GM23338 (cell line): Measurements from ENCODE around the gene FAM25G. TPM values are rescaled to one million over a fixed set of nuclear protein-coding genes. Genes with fewer than 3 reads are reported as not detected.

ENCODE experiments used
- ATAC-seq: fragments of 200-7000 bp; cut with Tn5 transposase; 3 replicates; pipeline ENCODE4 v1.9.1; 2020
- DNase-seq: peaks from one replicate; pipeline ENCODE4 v3.0.0-alpha.2; 2015; ENCODE audit warnings: low spot score
- H2AFZ ChIP-seq: fragments of 200-600 bp; sonication (generic); 2 replicates; pipeline ENCODE4 v1.8.0; 2016; ENCODE audit warnings: antibody characterized with exemption, mild to moderate bottlenecking, moderate library complexity
- H3F3A ChIP-seq: fragments of 200-600 bp; sonication (generic); replicated peaks from 2 replicates; pipeline ENCODE4 v1.8.0; 2017; ENCODE audit warnings: antibody characterized with exemption, mixed run types, low read depth
- H3K27ac ChIP-seq: fragments of 200-600 bp; sonication (generic); 2 replicates; pipeline ENCODE4 v1.6.1; 2016; ENCODE audit warnings: low read depth
- H3K27me3 ChIP-seq: fragments of 200-600 bp; sonication (generic); 2 replicates; pipeline ENCODE4 v1.8.0; 2016; ENCODE audit warnings: mild to moderate bottlenecking, mixed run types, moderate library complexity; ENCODE audit not compliant: insufficient read depth
- H3K36me3 ChIP-seq: fragments of 200-600 bp; sonication (generic); 2 replicates; pipeline ENCODE4 v1.8.0; 2016; ENCODE audit warnings: mild to moderate bottlenecking; ENCODE audit not compliant: insufficient read depth
- H3K4me1 ChIP-seq: fragments of 200-600 bp; sonication (generic); 2 replicates; pipeline ENCODE4 v1.8.0; 2016; ENCODE audit warnings: mild to moderate bottlenecking, moderate library complexity; ENCODE audit not compliant: insufficient read depth
- H3K4me2 ChIP-seq: fragments of 200-600 bp; sonication (generic); 2 replicates; pipeline ENCODE4 v1.7.1; 2017; ENCODE audit warnings: mixed run types
- H3K4me3 ChIP-seq: fragments of 200-600 bp; sonication (generic); 2 replicates; pipeline ENCODE4 v1.6.1; 2016; ENCODE audit warnings: mixed run types
- H3K79me2 ChIP-seq: fragments of 200-600 bp; sonication (generic); replicated peaks from 2 replicates; pipeline ENCODE4 v1.8.0; 2017; ENCODE audit warnings: mild to moderate bottlenecking; ENCODE audit not compliant: insufficient read depth
- H3K9me2 ChIP-seq: fragments of 200-600 bp; sonication (generic); 2 replicates; pipeline ENCODE4 v1.8.0; 2017; ENCODE audit not compliant: insufficient read depth
- H4K20me1 ChIP-seq: fragments of 200-600 bp; sonication (generic); replicated peaks from 2 replicates; pipeline ENCODE4 v1.8.0; 2017; ENCODE audit warnings: mild to moderate bottlenecking; ENCODE audit not compliant: insufficient read depth
- H3K27ac Mint-ChIP-seq: 2 replicates; pipeline ENCODE4 v1.8.0; 2020; ENCODE audit warnings: inconsistent platforms, mild to moderate bottlenecking, moderate library complexity, mixed read lengths
- H3K27me3 Mint-ChIP-seq: 3 replicates; pipeline ENCODE4 v1.8.0; 2022; ENCODE audit warnings: low read depth, mild to moderate bottlenecking, moderate library complexity, mixed read lengths, inconsistent platforms; ENCODE audit not compliant: insufficient read depth, poor library complexity
- H3K36me3 Mint-ChIP-seq: 3 replicates; pipeline ENCODE4 v1.8.0; 2021; ENCODE audit warnings: low read depth, mild to moderate bottlenecking, inconsistent platforms, moderate library complexity, mixed read lengths
- H3K4me1 Mint-ChIP-seq: 3 replicates; pipeline ENCODE4 v1.8.0; 2020; ENCODE audit warnings: mild to moderate bottlenecking, inconsistent platforms, mixed read lengths
- H3K4me3 Mint-ChIP-seq: 3 replicates; pipeline ENCODE4 v1.8.0; 2021; ENCODE audit warnings: moderate library complexity, mild to moderate bottlenecking, inconsistent platforms, mixed read lengths
- H3K9me3 Mint-ChIP-seq: 3 replicates; pipeline ENCODE4 v1.8.0; 2020; ENCODE audit warnings: moderate library complexity, mild to moderate bottlenecking, inconsistent platforms, mixed read lengths
- CREB1 ChIP-seq: fragments of 250-450 bp; sonication (Bioruptor Pico); IDR thresholded peaks from 2 replicates; pipeline ENCODE4 v1.5.0; 2020; ENCODE audit warnings: low read depth, mild to moderate bottlenecking, moderate library complexity
- CTCF ChIP-seq, 2 experiments: fragments of 200-600 bp in 1 of 2; sonication (generic) in 1 of 2; conservative IDR thresholded peaks; 2 replicates each; pipeline versions ENCODE4 v1.5.1 to v1.6.1; 2016 to 2017; ENCODE audit warnings: antibody characterized with exemption in 2 of 2, low read depth in 2 of 2, mild to moderate bottlenecking in 2 of 2, moderate library complexity in 1 of 2
- EZH2 ChIP-seq: fragments of 200-600 bp; sonication (generic); IDR thresholded peaks from one replicate; pipeline ENCODE4 v1.8.0; 2017; ENCODE audit warnings: antibody characterized with exemption, mild to moderate bottlenecking, low read depth; ENCODE audit not compliant: unreplicated experiment
- EZH2phosphoT487 ChIP-seq: fragments of 200-600 bp; sonication (generic); IDR thresholded peaks from one replicate; pipeline ENCODE4 v1.8.1; 2018; ENCODE audit warnings: antibody characterized with exemption; ENCODE audit not compliant: unreplicated experiment
- JUNB ChIP-seq: IDR thresholded peaks from one replicate; pipeline ENCODE4 v1.6.1; 2016; ENCODE audit warnings: antibody characterized with exemption; ENCODE audit not compliant: unreplicated experiment
- NANOG ChIP-seq: IDR thresholded peaks from 2 replicates; pipeline ENCODE4 v1.6.1; 2016; ENCODE audit warnings: antibody characterized with exemption, borderline replicate concordance
- POLR2AphosphoS5 ChIP-seq: IDR thresholded peaks from 2 replicates; pipeline ENCODE4 v1.6.1; 2016; ENCODE audit warnings: antibody characterized with exemption, low read depth
- REST ChIP-seq: IDR thresholded peaks from one replicate; pipeline ENCODE4 v1.6.1; 2018; ENCODE audit warnings: antibody characterized with exemption; ENCODE audit not compliant: unreplicated experiment
- STAT1 ChIP-seq: IDR thresholded peaks from one replicate; pipeline ENCODE4 v1.6.1; 2016; ENCODE audit warnings: antibody characterized with exemption; ENCODE audit not compliant: unreplicated experiment
- ZNF114 ChIP-seq: fragments of 250-450 bp; sonication (Bioruptor Pico); IDR thresholded peaks from 2 replicates; pipeline ENCODE4 v1.5.0; 2020; ENCODE audit warnings: mild to moderate bottlenecking, moderate library complexity
- ZNF331 ChIP-seq: fragments of 250-450 bp; sonication (Bioruptor Pico); IDR thresholded peaks from 2 replicates; pipeline ENCODE4 v1.5.0; 2020; ENCODE audit warnings: low read depth, mild to moderate bottlenecking, moderate library complexity
- polyA plus RNA-seq: library from polyadenylated mRNA; unstranded; fragments of >200 nt; fragmentation: Nextera tagmentation; extraction: Ambion mirVana; gene quantifications from 2 replicates; pipeline ENCODE4 v1.2.1, GENCODE V29; 2016
- total RNA-seq: library from RNA; depleted of rRNA; stranded (reverse); fragments of >200 nt; shearing (Covaris generic); gene quantifications from 2 replicates; pipeline ENCODE4 v1.2.3, GENCODE V29; 2014
- TF ChIP-seq, protein P1 (sequence below): IDR thresholded peaks from 2 replicates; pipeline ENCODE4 v1.6.1; 2016; ENCODE audit warnings: antibody characterized with exemption
- TF ChIP-seq, protein P2 (sequence below): fragments of 250-450 bp; sonication (Bioruptor Pico); IDR thresholded peaks from 2 replicates; pipeline ENCODE4 v1.5.0; 2020; ENCODE audit warnings: mild to moderate bottlenecking, moderate library complexity

The FAM25G gene
- total and polyA plus RNA-seq, 2 experiments from 2014 or later, result not detected

DNA sequence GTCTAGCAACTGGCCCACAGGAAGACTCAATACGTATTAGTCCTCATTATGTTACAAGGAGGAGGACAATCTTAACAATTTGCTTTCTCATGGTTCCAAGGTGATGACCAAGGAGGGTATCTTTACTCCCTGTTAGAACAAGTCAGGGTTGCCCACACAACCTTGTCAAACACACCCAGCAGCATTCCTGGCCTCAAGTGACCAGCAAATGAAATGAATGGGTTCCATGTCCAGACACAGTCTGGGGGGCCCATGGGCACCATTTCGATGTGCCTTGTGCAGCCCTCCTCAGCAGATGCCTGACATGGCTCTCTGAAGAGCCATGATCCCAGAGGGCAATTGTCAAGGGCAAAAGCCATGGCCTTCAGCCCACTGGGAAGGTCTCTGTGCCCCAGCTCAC is 48.4 kb downstream of the FAM25G start:
- H3K27ac Mint-ChIP-seq, result no peak overlapping the region
- DNase-seq (no peak), ATAC-seq (no peak)
- no peaks in the 10 kb centered on the region for H3K4me1 ChIP-seq
- H4K20me1 ChIP-seq, result no peaks in the 10 kb centered on the region
- no peaks in the 10 kb centered on the region for H3K27me3 ChIP-seq
- H3K4me2 ChIP-seq, result no peak overlapping the region
- H2AFZ ChIP-seq, result no peak overlapping the region
- H3K4me1 Mint-ChIP-seq, result no peaks in the 10 kb centered on the region
- no peak overlapping the region for H3K4me3 ChIP-seq
- no peak overlapping the region for H3K4me3 Mint-ChIP-seq
- H3K27me3 Mint-ChIP-seq, result peaks cover 10% of the 10 kb centered on the region
- no peaks in the 10 kb centered on the region for H3K36me3 ChIP-seq
- TF ChIP-seq ZNF331 (CRISPR knock-in tag) (no peak), STAT1 (no peak), JUNB (no peak), REST (no peak), NANOG (no peak), EZH2phosphoT487 (no peak), POLR2AphosphoS5 (no peak), EZH2 (no peak), CREB1 (CRISPR knock-in tag) (no peak), CTCF (conservative IDR thresholded peaks at IDR 0.05; ENCODE audit: low read depth in 2 of 2) (no peak), ZNF114 (no peak)
- TF ChIP-seq, protein P1, sequence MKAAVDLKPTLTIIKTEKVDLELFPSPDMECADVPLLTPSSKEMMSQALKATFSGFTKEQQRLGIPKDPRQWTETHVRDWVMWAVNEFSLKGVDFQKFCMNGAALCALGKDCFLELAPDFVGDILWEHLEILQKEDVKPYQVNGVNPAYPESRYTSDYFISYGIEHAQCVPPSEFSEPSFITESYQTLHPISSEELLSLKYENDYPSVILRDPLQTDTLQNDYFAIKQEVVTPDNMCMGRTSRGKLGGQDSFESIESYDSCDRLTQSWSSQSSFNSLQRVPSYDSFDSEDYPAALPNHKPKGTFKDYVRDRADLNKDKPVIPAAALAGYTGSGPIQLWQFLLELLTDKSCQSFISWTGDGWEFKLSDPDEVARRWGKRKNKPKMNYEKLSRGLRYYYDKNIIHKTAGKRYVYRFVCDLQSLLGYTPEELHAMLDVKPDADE, result no peak
- TF ChIP-seq, protein P2, sequence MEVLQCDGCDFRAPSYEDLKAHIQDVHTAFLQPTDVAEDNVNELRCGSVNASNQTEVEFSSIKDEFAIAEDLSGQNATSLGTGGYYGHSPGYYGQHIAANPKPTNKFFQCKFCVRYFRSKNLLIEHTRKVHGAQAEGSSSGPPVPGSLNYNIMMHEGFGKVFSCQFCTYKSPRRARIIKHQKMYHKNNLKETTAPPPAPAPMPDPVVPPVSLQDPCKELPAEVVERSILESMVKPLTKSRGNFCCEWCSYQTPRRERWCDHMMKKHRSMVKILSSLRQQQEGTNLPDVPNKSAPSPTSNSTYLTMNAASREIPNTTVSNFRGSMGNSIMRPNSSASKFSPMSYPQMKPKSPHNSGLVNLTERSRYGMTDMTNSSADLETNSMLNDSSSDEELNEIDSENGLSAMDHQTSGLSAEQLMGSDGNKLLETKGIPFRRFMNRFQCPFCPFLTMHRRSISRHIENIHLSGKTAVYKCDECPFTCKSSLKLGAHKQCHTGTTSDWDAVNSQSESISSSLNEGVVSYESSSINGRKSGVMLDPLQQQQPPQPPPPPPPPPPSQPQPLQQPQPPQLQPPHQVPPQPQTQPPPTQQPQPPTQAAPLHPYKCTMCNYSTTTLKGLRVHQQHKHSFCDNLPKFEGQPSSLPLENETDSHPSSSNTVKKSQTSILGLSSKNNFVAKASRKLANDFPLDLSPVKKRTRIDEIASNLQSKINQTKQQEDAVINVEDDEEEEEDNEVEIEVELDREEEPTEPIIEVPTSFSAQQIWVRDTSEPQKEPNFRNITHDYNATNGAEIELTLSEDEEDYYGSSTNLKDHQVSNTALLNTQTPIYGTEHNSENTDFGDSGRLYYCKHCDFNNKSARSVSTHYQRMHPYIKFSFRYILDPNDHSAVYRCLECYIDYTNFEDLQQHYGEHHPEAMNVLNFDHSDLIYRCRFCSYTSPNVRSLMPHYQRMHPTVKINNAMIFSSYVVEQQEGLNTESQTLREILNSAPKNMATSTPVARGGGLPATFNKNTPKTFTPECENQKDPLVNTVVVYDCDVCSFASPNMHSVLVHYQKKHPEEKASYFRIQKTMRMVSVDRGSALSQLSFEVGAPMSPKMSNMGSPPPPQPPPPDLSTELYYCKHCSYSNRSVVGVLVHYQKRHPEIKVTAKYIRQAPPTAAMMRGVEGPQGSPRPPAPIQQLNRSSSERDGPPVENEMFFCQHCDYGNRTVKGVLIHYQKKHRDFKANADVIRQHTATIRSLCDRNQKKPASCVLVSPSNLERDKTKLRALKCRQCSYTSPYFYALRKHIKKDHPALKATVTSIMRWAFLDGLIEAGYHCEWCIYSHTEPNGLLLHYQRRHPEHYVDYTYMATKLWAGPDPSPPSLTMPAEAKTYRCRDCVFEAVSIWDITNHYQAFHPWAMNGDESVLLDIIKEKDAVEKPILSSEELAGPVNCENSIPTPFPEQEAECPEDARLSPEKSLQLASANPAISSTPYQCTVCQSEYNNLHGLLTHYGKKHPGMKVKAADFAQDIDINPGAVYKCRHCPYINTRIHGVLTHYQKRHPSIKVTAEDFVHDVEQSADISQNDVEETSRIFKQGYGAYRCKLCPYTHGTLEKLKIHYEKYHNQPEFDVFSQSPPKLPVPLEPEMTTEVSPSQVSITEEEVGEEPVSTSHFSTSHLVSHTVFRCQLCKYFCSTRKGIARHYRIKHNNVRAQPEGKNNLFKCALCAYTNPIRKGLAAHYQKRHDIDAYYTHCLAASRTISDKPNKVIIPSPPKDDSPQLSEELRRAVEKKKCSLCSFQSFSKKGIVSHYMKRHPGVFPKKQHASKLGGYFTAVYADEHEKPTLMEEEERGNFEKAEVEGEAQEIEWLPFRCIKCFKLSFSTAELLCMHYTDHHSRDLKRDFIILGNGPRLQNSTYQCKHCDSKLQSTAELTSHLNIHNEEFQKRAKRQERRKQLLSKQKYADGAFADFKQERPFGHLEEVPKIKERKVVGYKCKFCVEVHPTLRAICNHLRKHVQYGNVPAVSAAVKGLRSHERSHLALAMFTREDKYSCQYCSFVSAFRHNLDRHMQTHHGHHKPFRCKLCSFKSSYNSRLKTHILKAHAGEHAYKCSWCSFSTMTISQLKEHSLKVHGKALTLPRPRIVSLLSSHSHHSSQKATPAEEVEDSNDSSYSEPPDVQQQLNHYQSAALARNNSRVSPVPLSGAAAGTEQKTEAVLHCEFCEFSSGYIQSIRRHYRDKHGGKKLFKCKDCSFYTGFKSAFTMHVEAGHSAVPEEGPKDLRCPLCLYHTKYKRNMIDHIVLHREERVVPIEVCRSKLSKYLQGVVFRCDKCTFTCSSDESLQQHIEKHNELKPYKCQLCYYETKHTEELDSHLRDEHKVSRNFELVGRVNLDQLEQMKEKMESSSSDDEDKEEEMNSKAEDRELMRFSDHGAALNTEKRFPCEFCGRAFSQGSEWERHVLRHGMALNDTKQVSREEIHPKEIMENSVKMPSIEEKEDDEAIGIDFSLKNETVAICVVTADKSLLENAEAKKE (CRISPR knock-in tag), result no peak
- no peaks in the 10 kb centered on the region for H3F3A ChIP-seq
- H3K79me2 ChIP-seq, result no peaks in the 10 kb centered on the region
- H3K9me2 ChIP-seq, result peaks cover 9% of the 10 kb centered on the region
- no peak overlapping the region for H3K27ac ChIP-seq
- no peaks in the 10 kb centered on the region; the same call in none of the 3 replicates for H3K36me3 Mint-ChIP-seq
- H3K9me3 Mint-ChIP-seq, result peaks cover 12% of the 10 kb centered on the region
